Lower lobe of right lung (tissue), 2 donors: ENCODE data around the gene PTPRM. TPM values are rescaled to one million over a fixed set of nuclear protein-coding genes. Genes with fewer than 3 reads are reported as not detected.

ENCODE experiments used
- ATAC-seq, 2 donors: fragments of 200-7000 bp; cut with Tn5 transposase; one replicate each; pipeline ENCODE4 v1.9.1; 2020 to 2022; ENCODE audit warnings: mild to moderate bottlenecking in 2 of 2, moderate library complexity in 2 of 2
- DNase-seq: peaks from one replicate; pipeline ENCODE4 v3.0.0-alpha.2; 2020
- H3K27ac ChIP-seq: fragments of 200-600 bp; one replicate; pipeline ENCODE4 v1.8.0; 2022
- H3K27me3 ChIP-seq: fragments of 200-600 bp; one replicate; pipeline ENCODE4 v1.8.0; 2022; ENCODE audit warnings: low read depth
- H3K36me3 ChIP-seq: fragments of 200-600 bp; one replicate; pipeline ENCODE4 v1.8.0; 2022; ENCODE audit warnings: mild to moderate bottlenecking
- H3K4me1 ChIP-seq: fragments of 200-600 bp; one replicate; pipeline ENCODE4 v1.8.0; 2022
- H3K4me3 ChIP-seq: fragments of 200-600 bp; one replicate; pipeline ENCODE4 v1.8.0; 2022; ENCODE audit warnings: mild to moderate bottlenecking
- H3K9me3 ChIP-seq: fragments of 200-600 bp; one replicate; pipeline ENCODE4 v1.8.0; 2022
- intact Hi-C: fragments of 100-400 bp; cut with DNase I; formaldehyde crosslinking; loops from one replicate; pipeline ENCODE4 v1.11.0; 2022
- total RNA-seq: library from RNA; stranded (reverse); fragmentation: NEBNext Ultra II Directional; extraction: Animal tissue kit (Norgen Biotek cat#: 25700); gene quantifications from one replicate; pipeline ENCODE4 v1.2.1, GENCODE V29; 2021
- TF ChIP-seq, protein P1 (sequence below): fragments of 200-600 bp; IDR thresholded peaks from one replicate; pipeline ENCODE4 v1.8.0; 2022; ENCODE audit warnings: antibody characterized with exemption, mild to moderate bottlenecking
- donor health status: DM: no; HTN: yes; CAD: no; lungs with severe emphysema.

The PTPRM gene
- total RNA-seq, 1 donor from 2014 or later: 85.2 TPM

DNA sequence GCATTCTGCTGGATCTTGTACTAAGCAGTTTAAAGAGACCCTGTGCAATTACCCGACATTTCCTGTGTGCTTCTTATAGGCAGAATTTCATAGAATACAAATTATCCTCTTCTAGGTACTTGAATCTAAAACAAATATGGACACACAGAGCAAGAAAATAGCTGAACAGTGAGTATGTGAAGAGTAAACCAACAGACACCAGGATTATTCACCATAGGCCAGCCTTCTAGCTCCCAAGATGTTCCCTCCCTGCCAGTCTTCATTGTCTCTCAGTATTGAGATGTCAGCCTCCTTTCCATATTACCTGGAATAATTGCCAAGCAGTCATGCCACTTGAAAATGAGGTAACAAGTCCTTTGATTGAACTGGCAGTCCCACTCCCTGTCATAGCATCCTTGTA, 187.1 kb downstream of the PTPRM start:
- peaks cover 52% of the 10 kb centered on the region for H3K4me1 ChIP-seq
- TF ChIP-seq, protein P1, sequence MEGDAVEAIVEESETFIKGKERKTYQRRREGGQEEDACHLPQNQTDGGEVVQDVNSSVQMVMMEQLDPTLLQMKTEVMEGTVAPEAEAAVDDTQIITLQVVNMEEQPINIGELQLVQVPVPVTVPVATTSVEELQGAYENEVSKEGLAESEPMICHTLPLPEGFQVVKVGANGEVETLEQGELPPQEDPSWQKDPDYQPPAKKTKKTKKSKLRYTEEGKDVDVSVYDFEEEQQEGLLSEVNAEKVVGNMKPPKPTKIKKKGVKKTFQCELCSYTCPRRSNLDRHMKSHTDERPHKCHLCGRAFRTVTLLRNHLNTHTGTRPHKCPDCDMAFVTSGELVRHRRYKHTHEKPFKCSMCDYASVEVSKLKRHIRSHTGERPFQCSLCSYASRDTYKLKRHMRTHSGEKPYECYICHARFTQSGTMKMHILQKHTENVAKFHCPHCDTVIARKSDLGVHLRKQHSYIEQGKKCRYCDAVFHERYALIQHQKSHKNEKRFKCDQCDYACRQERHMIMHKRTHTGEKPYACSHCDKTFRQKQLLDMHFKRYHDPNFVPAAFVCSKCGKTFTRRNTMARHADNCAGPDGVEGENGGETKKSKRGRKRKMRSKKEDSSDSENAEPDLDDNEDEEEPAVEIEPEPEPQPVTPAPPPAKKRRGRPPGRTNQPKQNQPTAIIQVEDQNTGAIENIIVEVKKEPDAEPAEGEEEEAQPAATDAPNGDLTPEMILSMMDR: no peak
- intact Hi-C loops: no loop called here

DNA sequence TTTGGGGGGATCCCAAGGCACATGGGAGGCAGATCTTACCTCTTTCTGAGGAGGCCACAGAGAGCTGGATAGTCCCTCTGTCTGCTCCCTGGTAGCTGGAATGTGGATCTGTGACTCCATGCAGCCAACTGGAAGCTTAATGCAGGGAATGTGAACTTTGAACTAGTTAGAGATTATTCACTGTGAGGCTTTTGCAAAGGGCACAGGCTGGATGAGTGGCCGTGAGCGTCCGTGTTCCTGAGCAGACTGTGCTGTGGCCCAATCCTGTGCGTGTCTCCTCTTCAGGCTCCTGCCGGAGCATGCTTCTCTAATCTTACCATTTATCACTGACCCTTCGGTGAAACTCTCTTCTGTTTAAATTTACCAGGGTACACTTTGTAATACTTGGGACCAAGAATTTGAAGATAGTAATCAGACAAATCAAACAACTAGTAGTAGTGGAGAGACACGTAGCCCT, 187.6 kb downstream of the PTPRM start:
- Histone ChIP-seq H3K9me3 (no peaks in the 10 kb centered on the region), H3K36me3 (no peaks in the 10 kb centered on the region), H3K27me3 (no peaks in the 10 kb centered on the region), H3K4me3 (no peak overlapping the region), H3K27ac (no peak overlapping the region), H3K4me1 (peaks cover 47% of the 10 kb centered on the region)
- TF ChIP-seq, protein P1: no peak
- intact Hi-C loops: no loop called here
- DNase-seq (no peak), ATAC-seq (peak in 1 of 2 donors; percentile 49)

More for the DNA sequence above, 187.1 kb downstream of the PTPRM start:
- no peaks in the 10 kb centered on the region for H3K9me3 ChIP-seq
- H3K4me3 ChIP-seq: no peak overlapping the region
- DNase-seq (no peak), ATAC-seq (peak in 1 of 2 donors; percentile 27)
- H3K36me3 ChIP-seq: no peaks in the 10 kb centered on the region
- no peaks in the 10 kb centered on the region for H3K27me3 ChIP-seq
- H3K27ac ChIP-seq: no peak overlapping the region

DNA sequence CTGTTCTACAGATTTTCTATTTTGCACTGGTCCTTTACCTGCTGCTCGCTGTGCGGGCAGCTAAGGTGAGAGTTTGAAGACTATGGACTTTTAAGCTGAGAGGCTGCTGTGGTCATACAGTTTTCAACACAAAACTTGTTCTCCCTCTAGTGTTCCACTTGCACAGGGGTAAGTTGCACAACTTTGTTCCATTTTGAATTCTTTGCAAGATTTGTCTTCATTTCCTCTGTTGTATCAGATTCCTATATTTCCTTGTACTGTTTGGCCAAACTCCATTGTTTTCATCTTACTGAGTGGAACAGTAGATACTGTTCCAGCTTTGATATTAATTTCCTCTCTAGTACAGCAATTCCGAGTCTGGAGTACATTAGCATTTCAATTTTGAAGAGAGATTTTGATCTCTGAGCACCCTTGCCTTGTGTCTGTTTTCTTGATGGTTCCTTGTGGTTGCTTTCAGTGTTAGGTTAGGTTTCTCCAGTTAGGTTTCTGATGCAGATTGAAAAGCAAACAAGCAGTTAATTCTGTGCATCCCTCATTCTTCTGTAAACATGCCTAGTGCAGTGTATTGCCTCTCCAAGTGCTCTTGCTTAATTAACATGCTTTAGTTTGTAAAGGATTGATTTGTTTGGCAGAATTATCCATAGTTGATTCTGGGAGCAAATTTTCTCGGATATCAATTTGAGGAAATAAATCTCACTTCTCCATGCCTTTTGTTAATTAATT, 188.8 kb downstream of the PTPRM start:
- no peak overlapping the region for H3K4me3 ChIP-seq
- H3K27ac ChIP-seq: peak overlapping the region; percentile 6
- DNase-seq (no peak), ATAC-seq (peak; percentile 60 to 80)
- H3K36me3 ChIP-seq: no peaks in the 10 kb centered on the region
- TF ChIP-seq, protein P1: peak; percentile 29
- intact Hi-C loops: no loop called here
- H3K27me3 ChIP-seq: no peaks in the 10 kb centered on the region
- H3K4me1 ChIP-seq: peaks cover 36% of the 10 kb centered on the region
- H3K9me3 ChIP-seq: no peaks in the 10 kb centered on the region

- intact Hi-C loops: no loop called here
- peak in 1 of 2 donors; percentile 3 for ATAC-seq
- TF ChIP-seq, protein P1: no peak
Observed at GRCh38 chr18:7757175-7757574, 190.1 kb downstream of the PTPRM start.

DNA sequence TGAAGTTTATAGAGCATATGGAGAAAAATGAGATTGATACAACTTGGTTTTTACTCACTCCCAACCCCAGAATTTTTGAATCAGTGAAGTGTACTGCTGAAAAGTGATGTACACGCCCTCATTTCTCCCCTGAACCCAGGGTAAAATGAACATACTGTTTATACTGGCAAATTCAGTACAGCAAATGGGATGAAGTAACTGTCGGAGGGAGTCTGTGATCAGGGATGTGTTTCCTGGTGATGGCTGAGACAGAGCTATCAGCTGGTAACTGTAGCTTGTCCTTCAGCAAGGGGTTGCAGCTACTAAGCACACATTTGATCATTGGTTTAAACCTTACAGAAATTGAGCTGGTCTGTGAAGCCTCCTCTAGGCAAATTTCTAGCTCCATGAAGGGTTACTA, 191.6 kb downstream of the PTPRM start:
- Histone ChIP-seq H3K9me3 (no peaks in the 10 kb centered on the region), H3K27ac (no peak overlapping the region), H3K4me1 (peaks cover 28% of the 10 kb centered on the region), H3K4me3 (no peak overlapping the region), H3K27me3 (no peaks in the 10 kb centered on the region), H3K36me3 (no peaks in the 10 kb centered on the region)
- intact Hi-C loops: no loop called here
- DNase-seq (no peak), ATAC-seq (no peak)
- TF ChIP-seq, protein P1: no peak

More at GRCh38 chr18:7757175-7757574, 190.1 kb downstream of the PTPRM start:
- no peak for DNase-seq
- no peak overlapping the region for H3K4me3 ChIP-seq
- H3K36me3 ChIP-seq: no peaks in the 10 kb centered on the region
- peaks cover 32% of the 10 kb centered on the region for H3K4me1 ChIP-seq
- H3K27ac ChIP-seq: peak overlapping the region; percentile 9
- no peaks in the 10 kb centered on the region for H3K9me3 ChIP-seq
- H3K27me3 ChIP-seq: no peaks in the 10 kb centered on the region
